NCI-H1105 (cell line): ENCODE data around the gene SHC3.

Source experiments
- DNase-seq: peaks from one replicate; lab custom pipeline; 2025; lab: John Stamatoyannopoulos, UW

The SHC3 gene

DNA sequence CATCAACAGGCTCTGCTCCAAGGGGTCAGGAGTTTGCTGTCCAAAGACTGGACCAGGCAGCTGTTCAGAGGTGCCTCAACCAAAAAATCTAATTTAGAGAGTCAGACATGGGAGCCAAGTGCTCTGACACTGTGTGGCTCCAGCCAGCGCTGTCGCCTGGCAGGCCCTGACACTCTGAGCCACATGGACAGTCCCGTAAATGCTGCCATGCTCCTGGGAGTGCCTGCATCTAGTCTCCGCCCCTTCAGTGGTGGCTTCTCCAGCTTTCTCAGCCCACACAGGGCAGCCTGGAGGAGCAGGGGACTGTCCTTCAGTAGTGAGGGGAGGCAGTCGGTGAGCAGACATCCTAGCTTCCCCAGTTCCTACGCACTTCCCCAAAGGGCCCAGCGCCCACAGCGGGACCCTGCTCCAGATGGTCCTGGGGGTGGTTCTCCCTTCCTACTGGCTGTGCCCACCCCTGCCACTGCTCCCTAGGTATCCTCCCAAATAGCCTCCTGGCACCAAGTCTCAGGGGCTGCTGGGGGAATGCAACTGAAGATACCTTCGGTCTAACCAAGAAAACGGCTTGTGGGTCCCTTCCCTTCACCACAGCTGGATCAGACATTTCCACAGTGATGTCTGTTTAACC, 72.3 kb downstream of the SHC3 start:
- DNase-seq = no peak

DNA sequence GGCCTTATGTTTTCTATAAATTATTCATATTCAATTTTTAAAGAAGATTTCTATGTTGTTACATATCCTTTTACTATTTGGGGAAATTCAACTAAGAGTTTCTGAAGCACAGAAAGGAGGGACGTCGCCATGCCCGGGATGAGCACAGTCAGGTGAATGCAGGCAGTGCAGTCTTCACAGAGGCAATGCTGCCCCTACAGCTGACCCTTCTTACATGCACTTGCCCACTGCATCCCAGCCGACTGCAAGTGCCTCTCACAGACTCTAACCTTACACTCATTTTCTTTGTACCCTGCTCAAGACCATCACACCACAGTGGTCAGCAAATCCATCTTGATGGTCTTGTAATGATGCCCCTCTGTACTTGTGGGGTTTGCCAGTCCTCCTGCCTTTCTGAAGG, 73.8 kb downstream of the SHC3 start:
- no peak for DNase-seq

DNA sequence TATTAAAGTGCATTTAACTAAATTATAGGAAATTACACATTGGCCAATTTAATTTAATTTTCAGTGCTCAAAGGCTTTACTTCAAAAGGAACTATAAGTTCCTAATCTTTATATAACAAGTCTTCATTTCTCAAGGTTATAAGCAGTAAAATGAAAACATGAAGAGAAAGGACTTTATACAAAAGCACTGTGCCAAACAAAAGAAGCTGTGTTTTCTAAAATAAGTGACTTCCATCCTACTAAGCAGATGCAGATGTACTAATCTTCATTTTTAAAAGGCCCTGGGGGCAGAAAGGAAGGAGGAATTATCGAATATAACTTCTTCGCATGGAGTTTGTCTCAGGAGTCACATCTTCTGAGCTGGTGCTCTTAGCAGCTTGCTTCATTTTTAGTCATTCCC, 81.4 kb downstream of the SHC3 start:
- DNase-seq = no peak

DNA sequence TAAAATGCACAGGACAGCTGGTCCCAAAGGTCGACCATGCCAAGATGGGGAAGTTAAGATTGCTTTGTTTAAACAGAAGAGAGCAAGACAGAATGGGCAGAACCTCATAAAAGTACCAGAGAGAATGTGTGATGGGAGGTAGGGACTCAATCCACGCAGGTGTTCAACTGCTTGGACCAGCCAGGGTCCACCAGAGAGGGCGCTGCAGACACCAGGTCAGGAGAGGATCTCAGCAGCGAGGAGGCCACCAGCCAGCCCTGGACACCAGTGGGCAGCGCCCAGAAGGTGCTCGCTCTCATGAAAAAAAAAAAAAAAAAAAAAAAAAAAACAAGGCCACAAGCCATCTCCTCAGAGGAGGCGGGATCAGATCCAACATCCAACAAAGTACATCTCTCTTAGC, 81.8 kb downstream of the SHC3 start:
- no peak for DNase-seq

DNA sequence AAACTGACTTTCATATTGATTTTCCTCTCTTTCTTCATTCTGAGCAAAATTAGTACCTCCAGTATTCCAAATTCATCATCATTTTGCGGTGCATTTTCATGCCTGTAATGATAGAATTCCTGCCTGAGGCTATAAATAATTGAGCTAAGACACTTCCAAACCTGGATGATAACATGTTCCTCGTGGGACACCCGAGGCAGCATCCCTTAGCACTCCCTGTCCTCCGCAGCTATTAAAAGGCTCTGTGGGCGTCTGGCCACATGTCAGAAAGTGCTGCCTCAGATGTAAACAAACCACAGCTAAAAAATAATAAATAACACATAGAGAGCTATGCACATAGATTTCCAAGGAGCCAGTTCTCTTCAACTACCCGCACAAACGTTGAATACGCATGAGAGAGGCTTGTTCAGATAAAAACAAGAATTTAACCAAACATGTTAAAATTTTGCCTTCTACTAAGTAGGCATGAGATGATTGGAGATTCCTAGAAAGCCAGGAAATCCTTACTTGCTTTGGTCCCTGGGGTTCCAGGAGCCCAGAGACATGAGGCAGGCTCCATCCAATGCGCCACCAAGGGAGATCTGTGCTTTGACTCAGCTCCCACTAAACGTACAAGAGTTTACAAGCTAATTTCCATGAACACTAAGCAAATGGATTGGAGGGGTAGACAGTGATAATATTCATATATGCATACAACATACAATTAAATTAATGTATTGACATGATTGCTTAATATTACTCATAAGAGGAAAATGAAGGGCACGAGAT, 82.7 kb downstream of the SHC3 start:
- DNase-seq = no peak

DNA sequence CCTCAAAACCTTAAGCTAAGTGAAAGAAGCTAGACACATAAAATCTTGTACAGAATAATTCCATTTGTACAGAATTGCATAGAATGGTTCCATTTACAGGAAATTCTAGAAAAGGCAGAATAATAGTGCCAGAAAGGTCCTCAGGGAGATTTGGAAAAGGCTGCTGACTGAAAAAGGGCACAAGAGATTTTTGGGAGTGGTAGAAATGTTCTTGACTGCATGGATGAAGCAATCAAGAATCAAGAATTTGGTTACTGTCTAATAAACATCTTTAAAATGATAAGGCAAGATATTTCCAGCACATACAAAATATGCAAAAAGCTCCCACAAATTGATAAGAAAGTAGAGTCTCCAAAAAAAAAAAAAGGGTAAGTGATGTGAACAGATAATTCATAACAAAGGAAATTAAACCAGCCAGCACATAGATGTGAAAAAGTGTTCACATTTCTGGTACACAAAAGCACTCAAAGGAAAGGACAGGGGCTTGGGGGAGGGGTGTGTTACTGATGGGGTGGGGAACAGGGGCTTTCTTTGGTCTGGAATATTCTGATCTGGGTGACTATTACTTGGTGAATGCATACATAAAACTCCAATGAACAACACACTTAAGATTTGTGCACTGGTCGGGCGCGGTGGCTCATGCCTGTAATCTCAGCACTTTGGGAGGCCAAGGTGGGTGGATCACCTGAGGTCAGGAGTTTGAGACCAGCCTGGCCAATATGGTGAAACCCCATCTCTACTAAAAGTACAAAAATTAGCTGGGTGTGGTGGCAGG, 85.2 kb downstream of the SHC3 start:
- DNase-seq = no peak

DNA sequence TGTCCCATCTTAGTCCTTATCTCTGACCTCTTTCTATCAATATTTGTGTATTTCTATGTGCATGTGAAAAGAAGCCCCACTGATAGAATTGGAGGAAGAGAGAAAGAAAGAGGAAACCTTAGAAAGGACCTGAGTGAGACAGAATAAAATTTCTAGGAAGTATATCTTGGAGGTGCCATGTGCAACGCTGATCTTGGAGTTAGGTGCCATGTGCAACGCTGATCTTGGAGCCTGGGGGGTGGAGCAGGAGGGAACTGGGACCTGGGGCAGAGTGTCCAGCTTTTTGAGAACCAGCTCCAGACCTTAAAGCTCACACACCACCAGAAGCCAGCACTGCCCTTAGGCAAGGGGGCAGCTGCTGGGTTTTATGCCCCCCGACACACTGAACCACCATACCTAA, 89.4 kb downstream of the SHC3 start:
- DNase-seq = no peak

DNA sequence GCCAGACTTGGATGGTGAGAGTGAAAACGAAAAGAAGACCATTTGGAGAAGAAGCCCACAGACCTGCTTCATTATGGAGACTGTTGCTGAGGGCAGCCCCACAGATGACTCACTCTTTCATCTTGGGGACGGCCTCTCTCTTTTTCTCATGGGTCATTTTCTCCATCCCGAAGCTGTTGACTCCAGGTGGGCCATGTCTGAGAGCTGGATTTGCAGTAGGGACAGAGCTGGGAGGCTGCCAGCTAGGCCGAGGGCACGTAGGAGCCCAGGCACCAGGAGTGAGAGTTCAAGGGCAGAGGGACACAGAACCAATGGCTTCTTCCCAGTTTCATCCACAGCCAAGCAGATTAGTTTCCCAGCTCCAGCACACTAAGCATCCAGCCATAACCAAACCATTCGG, 95.0 kb downstream of the SHC3 start:
- no peak for DNase-seq

DNA sequence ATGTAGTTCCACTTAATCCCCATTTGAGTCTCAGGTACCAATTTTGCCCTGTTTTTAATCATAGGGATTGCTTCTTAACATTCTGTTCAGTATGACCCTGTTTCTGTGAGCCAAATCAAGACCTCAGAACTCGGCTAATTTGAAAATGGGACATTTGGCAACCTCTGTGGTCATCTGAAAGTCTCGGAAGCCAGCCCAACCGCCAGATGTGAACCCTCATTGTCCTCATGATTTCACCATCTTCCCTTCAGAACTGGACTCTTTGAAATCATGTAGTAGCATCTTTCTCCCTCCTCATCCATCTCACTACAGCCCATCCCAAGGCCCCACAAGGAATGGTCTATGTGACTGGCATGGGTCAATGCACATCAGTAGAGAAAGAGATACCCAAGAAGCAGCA, 98.4 kb downstream of the SHC3 start:
- no peak for DNase-seq

DNA sequence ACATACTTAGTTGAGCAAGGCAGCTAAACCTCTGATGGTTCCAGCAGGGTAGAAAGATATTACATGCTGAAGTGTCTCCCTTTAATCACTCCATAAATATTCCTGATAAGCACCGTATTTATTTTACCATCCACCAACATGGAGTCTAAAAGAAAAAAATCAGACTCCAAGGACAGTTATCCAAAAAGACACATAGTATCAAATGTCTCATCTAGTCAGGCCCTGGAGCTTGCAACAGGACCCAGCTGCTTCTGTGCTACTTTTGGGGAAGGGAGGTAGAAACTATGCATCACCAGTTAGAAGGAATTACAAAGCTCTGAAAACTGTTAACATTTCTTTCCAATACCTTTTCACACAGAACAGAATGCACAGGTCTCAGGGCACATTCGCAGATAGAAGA, 99.2 kb downstream of the SHC3 start:
- no peak for DNase-seq

DNA sequence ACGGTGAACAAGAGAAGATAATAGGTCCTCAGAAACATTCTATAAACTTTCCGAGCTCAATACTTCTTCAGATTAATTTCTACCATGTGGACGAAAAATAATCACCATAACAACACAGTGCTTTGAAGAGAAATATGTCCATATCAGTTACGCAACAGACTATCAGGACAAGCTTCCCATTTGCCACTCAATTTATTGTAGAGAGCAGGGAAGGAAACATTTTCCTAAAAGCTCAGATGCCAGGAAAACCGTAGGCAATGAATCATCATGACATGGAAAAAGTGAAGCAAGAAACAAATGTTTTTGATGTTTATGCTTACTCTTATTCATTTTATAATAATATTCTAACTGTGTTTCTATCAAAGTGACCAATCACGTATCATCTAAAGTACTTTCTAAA, 99.8 kb downstream of the SHC3 start:
- DNase-seq = no peak

DNA sequence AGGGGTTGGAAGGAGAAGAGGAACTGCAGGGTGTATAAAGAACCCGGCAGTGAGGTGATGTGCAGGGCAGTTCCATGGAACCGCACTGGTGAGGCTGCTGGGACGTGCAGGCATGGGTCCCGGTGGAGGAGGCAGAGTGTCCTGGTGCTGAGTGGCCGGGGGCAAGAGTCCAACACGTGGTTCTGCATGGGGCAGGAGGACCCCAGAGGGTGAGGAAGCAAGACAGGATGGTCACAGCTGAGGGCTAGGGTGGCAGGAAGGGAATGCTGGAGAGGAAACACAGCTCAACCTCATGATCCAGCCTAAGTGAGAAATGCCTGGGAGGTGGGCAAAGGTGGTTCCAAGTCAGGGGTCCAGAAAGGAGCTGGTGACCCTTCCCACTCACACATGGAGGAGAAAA, 100.2 kb downstream of the SHC3 start:
- DNase-seq = no peak

DNA sequence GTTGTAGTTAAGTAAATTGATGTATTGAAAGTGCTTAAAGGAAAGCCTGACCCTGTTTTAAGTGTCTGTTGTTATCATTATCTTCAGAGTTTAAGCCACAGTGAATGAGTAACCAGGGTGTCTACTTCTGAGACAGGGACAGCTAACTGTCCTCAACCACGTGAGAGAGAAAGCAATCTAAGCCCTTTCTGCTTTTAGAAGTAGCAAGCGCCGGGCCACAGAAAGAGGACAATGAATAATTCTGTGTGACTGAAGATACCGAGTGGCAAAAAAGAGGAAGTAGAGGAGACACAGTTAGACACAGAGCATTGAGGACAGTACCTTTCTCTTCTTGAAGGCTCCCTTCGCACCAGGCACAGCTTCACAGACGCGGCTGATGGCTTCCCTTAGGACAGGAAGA, 101.1 kb downstream of the SHC3 start:
- DNase-seq = no peak

DNA sequence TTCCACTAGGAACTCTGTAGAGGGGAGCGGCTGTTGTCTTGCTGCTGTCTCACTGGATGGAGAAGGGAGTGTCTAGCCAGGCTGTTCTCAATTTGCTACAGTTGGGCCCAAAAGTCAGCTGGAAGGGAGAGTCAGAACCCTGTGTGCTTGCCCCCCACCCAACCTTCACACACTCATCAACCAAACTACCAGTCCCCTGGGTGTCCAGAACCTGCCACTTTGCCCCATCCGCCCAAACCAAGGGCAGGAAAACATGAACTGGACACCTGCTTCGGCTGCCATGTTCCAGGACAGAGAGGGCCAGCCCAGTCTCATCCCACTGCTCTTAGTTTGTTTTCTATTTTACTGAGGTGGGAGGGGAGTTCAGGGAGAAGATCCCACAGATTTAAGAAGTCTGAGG, 105.2 kb downstream of the SHC3 start:
- DNase-seq = no peak

DNA sequence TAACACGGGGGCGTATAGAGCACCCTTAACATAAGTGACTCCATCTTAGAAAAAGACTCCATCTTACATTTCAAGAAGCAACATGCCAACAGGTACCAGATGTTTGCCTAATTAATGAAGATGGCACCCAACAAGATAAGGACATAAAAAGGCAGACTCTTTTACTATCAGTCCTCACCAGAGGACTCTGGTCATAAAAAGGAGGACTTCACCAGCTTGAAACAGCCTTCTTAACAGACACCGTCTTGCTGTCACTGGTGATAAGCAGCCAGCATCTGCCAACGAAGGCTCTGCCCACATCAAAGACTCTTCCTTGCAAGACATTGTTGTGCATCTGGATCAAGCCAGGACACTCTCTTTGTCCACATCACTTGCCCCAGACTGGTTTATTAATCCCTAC, 107.0 kb downstream of the SHC3 start:
- DNase-seq = no peak

DNA sequence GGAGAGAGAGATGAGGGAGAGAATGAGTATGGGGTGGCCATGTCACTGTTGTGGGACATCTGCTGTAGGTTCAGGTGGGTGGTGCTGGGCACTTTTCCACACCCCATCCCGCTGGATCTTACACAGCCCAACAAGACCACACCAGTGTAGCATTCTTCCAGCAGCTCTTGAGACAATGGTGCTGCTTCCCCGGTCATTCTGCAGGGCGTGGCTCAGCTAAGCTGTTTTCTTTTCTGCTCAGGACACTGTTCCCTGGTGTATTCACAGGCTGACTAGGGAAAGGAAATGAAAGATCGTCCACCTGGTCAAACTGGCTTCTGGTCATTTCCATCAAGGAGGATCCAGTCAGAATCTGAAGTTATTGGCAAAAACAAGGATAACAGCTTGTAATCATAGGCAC, 111.8 kb downstream of the SHC3 start:
- DNase-seq = no peak

DNA sequence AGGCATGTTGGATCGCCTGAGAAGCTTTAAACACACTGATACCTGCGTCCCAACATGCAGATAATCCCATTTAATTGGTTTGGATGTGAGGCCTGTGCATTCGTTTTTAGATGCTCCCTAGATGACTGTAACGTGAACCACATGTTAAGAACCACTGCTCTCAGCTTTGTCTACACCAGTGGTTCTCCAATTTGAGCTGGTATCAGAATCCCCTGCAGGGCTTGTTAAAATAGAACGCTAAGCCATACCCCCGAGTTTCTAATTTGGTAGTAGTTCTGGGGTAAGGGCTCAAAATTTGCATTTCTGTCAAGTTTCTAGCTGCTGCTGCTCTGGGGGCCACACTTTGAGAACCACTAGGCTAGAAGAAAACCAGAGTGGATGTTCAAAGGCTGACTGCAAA, 112.7 kb downstream of the SHC3 start:
- DNase-seq = no peak

DNA sequence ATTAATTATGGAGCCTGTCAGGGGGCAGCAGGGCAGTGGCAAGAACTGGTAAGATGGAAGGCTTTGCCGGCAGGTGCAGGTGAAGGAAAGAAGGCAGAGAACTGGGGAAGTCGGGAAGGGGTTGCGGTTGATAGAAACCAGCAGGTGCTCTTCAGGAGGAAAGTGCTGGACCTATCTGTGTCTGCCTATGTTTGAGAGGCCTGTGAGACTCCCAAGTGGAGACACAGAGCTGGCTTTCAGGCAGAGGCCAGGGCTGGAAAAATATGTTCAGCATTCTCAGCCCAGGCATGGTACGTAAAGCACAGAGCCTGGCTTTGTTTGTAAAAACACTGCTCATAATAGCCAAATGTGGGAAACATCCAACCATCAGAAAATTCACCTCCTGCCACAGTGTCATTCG, 117.8 kb downstream of the SHC3 start:
- no peak for DNase-seq

DNA sequence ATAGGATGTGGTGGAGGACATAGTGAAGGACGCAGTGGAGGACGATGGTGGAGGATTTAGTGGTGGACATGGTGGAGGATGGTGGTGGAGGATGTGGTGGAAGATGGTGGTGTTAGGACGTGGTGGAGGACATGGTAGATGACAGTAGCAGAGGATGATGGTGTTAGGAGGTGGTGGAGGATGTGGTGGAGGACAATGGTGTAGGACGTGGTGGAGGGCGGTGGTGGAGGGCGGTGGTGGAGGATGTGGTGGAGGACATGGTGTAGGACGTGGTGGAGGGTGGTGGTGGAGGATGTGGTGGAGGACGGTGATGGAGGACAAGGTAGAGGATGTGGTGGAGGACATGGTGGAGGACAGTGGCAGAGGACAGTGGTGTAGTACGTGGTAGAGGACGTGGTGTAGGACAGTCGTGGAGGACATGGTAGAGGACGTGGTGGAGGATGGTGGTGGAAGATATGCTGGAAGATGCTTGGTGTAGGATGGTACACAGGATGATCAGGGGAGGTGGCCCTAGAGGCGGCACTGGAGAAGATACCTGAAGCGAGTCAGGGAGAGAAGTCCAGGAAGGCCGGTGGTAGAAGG, 118.6 kb downstream of the SHC3 start:
- no peak for DNase-seq

DNA sequence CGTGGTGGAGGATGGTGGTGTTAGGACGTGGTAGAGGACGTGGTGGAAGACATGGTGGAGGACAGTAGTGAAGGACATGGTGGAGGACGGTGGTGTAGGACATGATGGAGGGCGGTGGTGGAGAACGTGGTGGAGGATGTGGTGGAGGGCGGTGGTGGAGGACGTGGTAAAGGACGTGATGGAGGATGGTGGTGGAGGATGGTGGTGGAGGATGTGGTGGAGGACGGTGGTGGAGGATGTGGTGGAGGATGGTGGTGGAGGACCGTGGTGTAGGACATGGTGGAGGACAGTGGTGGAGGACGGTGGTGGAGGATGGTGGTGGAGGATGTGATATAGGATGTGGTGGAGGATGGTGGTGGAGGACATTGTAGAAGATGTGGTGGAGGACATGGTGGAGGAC, 119.7 kb downstream of the SHC3 start:
- DNase-seq = no peak

DNA sequence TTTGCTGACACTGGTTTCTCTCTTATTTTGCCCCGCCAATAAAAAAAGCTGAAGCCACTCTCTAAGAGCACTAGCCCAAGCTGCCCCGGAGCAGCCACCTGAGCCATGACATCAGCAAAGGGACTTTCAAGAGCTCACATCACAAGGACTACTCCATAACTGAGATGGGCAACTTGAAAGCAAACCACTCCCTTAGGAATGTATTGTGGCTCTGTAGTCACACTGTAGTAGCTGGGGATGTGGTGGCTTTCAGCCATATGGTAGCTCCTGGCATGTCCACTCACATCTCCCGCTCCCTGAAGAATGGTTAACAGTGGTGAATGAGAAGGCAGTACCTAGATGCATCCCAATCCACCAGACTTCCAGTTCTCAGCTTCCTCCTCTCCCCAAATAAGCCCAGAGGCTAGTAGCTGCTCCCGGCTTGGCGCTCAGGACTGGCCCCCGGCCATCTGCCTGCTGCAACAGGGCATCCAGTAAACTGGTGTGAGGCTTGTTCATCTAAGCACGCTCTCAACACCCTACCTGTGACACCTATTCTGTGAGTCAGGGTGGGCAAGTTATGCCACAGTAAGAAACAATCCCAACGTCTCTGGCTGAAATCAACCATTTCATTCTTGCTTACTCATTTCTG, 123.6 kb downstream of the SHC3 start:
- no peak for DNase-seq

DNA sequence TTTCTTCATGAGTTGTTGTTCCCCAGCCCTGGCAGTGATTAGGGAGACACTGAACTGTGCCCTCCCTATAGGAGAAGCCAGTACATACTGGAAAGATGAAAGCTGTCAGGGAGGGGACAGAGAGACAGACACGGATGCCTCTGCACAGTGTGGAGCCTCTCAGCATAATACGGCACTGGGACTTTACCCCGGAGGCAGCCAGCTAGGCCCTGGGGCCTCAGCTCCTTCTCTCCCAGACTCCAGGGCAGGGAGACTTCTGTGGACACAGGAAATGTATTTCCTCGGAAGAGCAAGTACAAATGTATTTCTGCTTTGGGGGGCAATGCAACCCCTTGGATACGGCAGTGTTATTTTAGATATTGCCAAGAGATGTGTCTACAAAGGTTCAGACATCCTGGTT, 125.3 kb downstream of the SHC3 start:
- no peak for DNase-seq
